OCI-LY7 (cell line): ENCODE measurements around the gene TXLNG. TPM values are rescaled to one million over a fixed set of nuclear protein-coding genes. Genes with fewer than 3 reads are reported as not detected.

Experiments
- BruUV-seq: library from RNA; stranded (reverse); fragments of 400-500 nt; replicated peaks from 2 replicates; lab custom pipeline; 2021; lab: Mats Ljungman, UMichigan
- CTCF ChIA-PET: fragments of 300-600 bp; sonication (Branson Sonifier 250); formaldehyde crosslinking; loops from one replicate; lab custom pipeline; 2022; ENCODE audit warnings: antibody characterized with exemption; ENCODE audit not compliant: unreplicated experiment; lab: Charles Lee
- POLR2A ChIA-PET: fragments of 300-600 bp; sonication (Branson Sonifier 250); formaldehyde crosslinking; loops from one replicate; lab custom pipeline; 2022; ENCODE audit warnings: antibody characterized with exemption; lab: Charles Lee
- DNase-seq: peaks from one replicate; pipeline ENCODE4 v3.0.0-alpha.2; 2015; ENCODE audit warnings: low spot score
- H2AFZ ChIP-seq: fragments of 200-600 bp; sonication (generic), shearing (Covaris generic); 2 replicates; pipeline ENCODE4 v1.6.1; 2014; ENCODE audit warnings: mild to moderate bottlenecking, antibody characterized with exemption, low read length, moderate library complexity
- H3K27ac ChIP-seq: fragments of 200-600 bp; sonication (generic); 2 replicates; pipeline ENCODE4 v1.5.1; 2014; ENCODE audit warnings: mixed run types, low read depth, mild to moderate bottlenecking, moderate library complexity, low read length, inconsistent platforms; ENCODE audit not compliant: poor library complexity, severe bottlenecking
- H3K36me3 ChIP-seq: fragments of 200-600 bp; sonication (generic); 2 replicates; pipeline ENCODE4 v1.6.1; 2014; ENCODE audit warnings: mild to moderate bottlenecking, antibody characterized with exemption, low read length, moderate library complexity, mixed read lengths; ENCODE audit not compliant: insufficient read depth
- H3K4me1 ChIP-seq: fragments of 200-600 bp; sonication (generic); 2 replicates; pipeline ENCODE4 v1.5.1; 2014; ENCODE audit warnings: mild to moderate bottlenecking, low read length; ENCODE audit not compliant: insufficient read depth, poor library complexity, severe bottlenecking
- H3K4me2 ChIP-seq: fragments of 200-600 bp; sonication (generic); 2 replicates; pipeline ENCODE4 v1.6.1; 2014; ENCODE audit warnings: mild to moderate bottlenecking, low read length
- H3K4me3 ChIP-seq: fragments of 200-600 bp; sonication (generic); 2 replicates; pipeline ENCODE4 v1.5.1; 2014; ENCODE audit warnings: mild to moderate bottlenecking, low read depth, low read length; ENCODE audit not compliant: poor library complexity, severe bottlenecking
- H3K79me2 ChIP-seq: fragments of 200-600 bp; sonication (generic); 2 replicates; pipeline ENCODE4 v1.6.1; 2016; ENCODE audit warnings: low read depth, mild to moderate bottlenecking, low read length, moderate library complexity, mixed read lengths; ENCODE audit not compliant: insufficient read depth
- H3K9me2 ChIP-seq: fragments of 200-600 bp; sonication (generic); 2 replicates; pipeline ENCODE4 v1.6.1; 2016; ENCODE audit warnings: mild to moderate bottlenecking, low read length, mixed read lengths; ENCODE audit not compliant: insufficient read depth
- H3K9me3 ChIP-seq: fragments of 200-600 bp; sonication (generic); 2 replicates; pipeline ENCODE4 v1.6.1; 2014; ENCODE audit warnings: mild to moderate bottlenecking, mixed run types, low read length, mixed read lengths
- H4K20me1 ChIP-seq: fragments of 200-600 bp; sonication (generic); 2 replicates; pipeline ENCODE4 v1.6.1; 2014; ENCODE audit warnings: mild to moderate bottlenecking, antibody characterized with exemption, low read length, moderate library complexity, mixed read lengths; ENCODE audit not compliant: insufficient read depth
- CTCF ChIP-seq: fragments of 200-600 bp; sonication (generic); conservative IDR thresholded peaks from 2 replicates; pipeline ENCODE4 v1.5.1; 2014; ENCODE audit warnings: mild to moderate bottlenecking, antibody characterized with exemption, low read length, moderate library complexity, mixed read lengths
- EZH2phosphoT487 ChIP-seq: fragments of 200-600 bp; sonication (generic); IDR thresholded peaks from 2 replicates; pipeline ENCODE4 v1.6.1; 2018; ENCODE audit warnings: low read depth, borderline replicate concordance, mild to moderate bottlenecking, mixed run types, antibody characterized with exemption, low read length, moderate library complexity, mixed read lengths
- intact Hi-C: fragments of 100-400 bp; cut with micrococcal nuclease; formaldehyde crosslinking; loops from one replicate; pipeline ENCODE4 v1.10.0; 2022; ENCODE audit not compliant: unreplicated experiment
- total RNA-seq, 2 experiments: library from RNA; depleted of rRNA in 1 of 2; stranded (reverse); fragments of >200 nt in 1 of 2; shearing (Covaris generic) in 1 of 2; gene quantifications; 2 replicates each; pipeline ENCODE4 v1.2.3, GENCODE V29; 2014 to 2022

The TXLNG gene
- total RNA-seq, 2 experiments from 2014 or later, result 16.9 to 22.0 TPM

GRCh38 chrX:16804923-16805464 lies 18.7 kb downstream of the TXLNG start:
- POLR2A ChIA-PET, result interaction anchor here (0.5 to 1.2 kb wide), 7 partner anchors 8 to 950 kb away, joined by 3 to 4 read pairs (median 3); partner anchors contain the start of gene AP1S2
- H3K4me3 ChIP-seq, result peak overlapping the region; percentile 51

GRCh38 chrX:16807548-16807947 lies 21.3 kb downstream of the TXLNG start:
- intact Hi-C loops, result loop anchor here (5.0 kb wide), 1 partner anchor 90 kb away; the partner anchor contains the start of gene SYAP1
- no peaks in the 10 kb centered on the region for H3K9me2 ChIP-seq
- H3K27ac ChIP-seq, result peak overlapping the region; percentile 35
- no peak for DNase-seq
- H3K4me3 ChIP-seq, result no peak overlapping the region
- no TSS peak for BruUV-seq
- no peak for TF ChIP-seq CTCF
- no peak for TF ChIP-seq EZH2phosphoT487
- H2AFZ ChIP-seq, result no peak overlapping the region
- ChIA-PET POLR2A (interaction anchor here (1.0 to 2.4 kb wide), 2 partner anchors 10 to 17 kb away, joined by 4 to 13 read pairs; no protein-coding TSS in a partner anchor), CTCF (no interaction called here)
- H3K4me1 ChIP-seq, result peaks cover 50% of the 10 kb centered on the region
- no peaks in the 10 kb centered on the region; the same call in 1 of the 2 replicates for H4K20me1 ChIP-seq
- H3K4me2 ChIP-seq, result peak overlapping the region; percentile 22
- H3K36me3 ChIP-seq, result peaks cover 57% of the 10 kb centered on the region
- no peaks in the 10 kb centered on the region for H3K9me3 ChIP-seq
- H3K79me2 ChIP-seq, result peaks cover 82% of the 10 kb centered on the region

More at GRCh38 chrX:16804923-16805464, 18.7 kb downstream of the TXLNG start:
- no peaks in the 10 kb centered on the region; the same call in 1 of the 2 replicates for H4K20me1 ChIP-seq
- peaks cover 42% of the 10 kb centered on the region for H3K36me3 ChIP-seq
- H3K4me1 ChIP-seq, result peaks cover 50% of the 10 kb centered on the region
- TF ChIP-seq CTCF (no peak), EZH2phosphoT487 (no peak)
- DNase-seq, result peak; percentile 76
- no TSS peak for BruUV-seq
- peak overlapping the region; percentile 87 for H3K4me2 ChIP-seq
- H3K9me3 ChIP-seq, result no peaks in the 10 kb centered on the region
- intact Hi-C loops, result loop anchor here (5.0 kb wide), 1 partner anchor 88 kb away; the partner anchor contains the start of gene SYAP1
- peak overlapping the region; percentile 87 for H3K27ac ChIP-seq
- peaks cover 85% of the 10 kb centered on the region for H3K79me2 ChIP-seq
- H3K9me2 ChIP-seq, result no peaks in the 10 kb centered on the region
- no peak overlapping the region for H2AFZ ChIP-seq
- CTCF ChIA-PET, result no interaction called here
